Mesenchymal stem cell (in vitro differentiated cells and primary cell): ENCODE measurements around the gene BTG4.

Source experiments
- DNase-seq: peaks from one replicate; pipeline ENCODE4 v3.0.0-alpha.2; 2013
- H2AFZ ChIP-seq: one replicate; pipeline ENCODE4 v1.6.1; 2013; ENCODE audit warnings: low read depth, mild to moderate bottlenecking, control low read depth, inconsistent platforms, low read length, moderate library complexity
- H2AK5ac ChIP-seq: 2 replicates; pipeline ENCODE4 v1.6.1; 2013; ENCODE audit warnings: low read length, moderate library complexity, mild to moderate bottlenecking, inconsistent platforms; ENCODE audit not compliant: severe bottlenecking
- H2BK120ac ChIP-seq: one replicate; pipeline ENCODE4 v1.6.1; 2013; ENCODE audit warnings: low read depth, mild to moderate bottlenecking, inconsistent platforms, low read length, moderate library complexity
- H2BK12ac ChIP-seq, 2 experiments: one replicate each; pipeline ENCODE4 v1.6.1; 2013; ENCODE audit warnings: inconsistent platforms in 2 of 2, low read length in 2 of 2, mild to moderate bottlenecking in 2 of 2, moderate library complexity in 2 of 2, control low read depth in 1 of 2
- H2BK15ac ChIP-seq: one replicate; pipeline ENCODE4 v1.6.1; 2013; ENCODE audit warnings: mild to moderate bottlenecking, low read depth, inconsistent platforms; ENCODE audit not compliant: poor library complexity, severe bottlenecking
- H2BK5ac ChIP-seq: 2 replicates; pipeline ENCODE4 v1.6.1; 2013; ENCODE audit warnings: low read depth, mild to moderate bottlenecking, low read length, control low read depth, inconsistent platforms; ENCODE audit not compliant: poor library complexity, severe bottlenecking
- H3K14ac ChIP-seq, 2 experiments: one replicate each; pipeline ENCODE4 v1.6.1; 2013; ENCODE audit warnings: inconsistent platforms in 2 of 2, low read length in 2 of 2, control low read depth in 1 of 2, mild to moderate bottlenecking in 1 of 2, moderate library complexity in 1 of 2
- H3K18ac ChIP-seq, 2 experiments: one replicate each; pipeline ENCODE4 v1.6.1; 2013; ENCODE audit warnings: inconsistent platforms in 2 of 2, low read length in 2 of 2, control low read depth in 1 of 2, low read depth in 1 of 2, mild to moderate bottlenecking in 1 of 2
- H3K23ac ChIP-seq, 2 experiments: one replicate each; pipeline ENCODE4 v1.6.1; 2013; ENCODE audit warnings: inconsistent platforms in 2 of 2, low read length in 2 of 2, mild to moderate bottlenecking in 2 of 2, moderate library complexity in 2 of 2, control low read depth in 1 of 2
- H3K27ac ChIP-seq: 2 replicates; pipeline ENCODE4 v1.5.1; 2013; ENCODE audit warnings: mild to moderate bottlenecking, moderate library complexity, low read length, control low read depth, inconsistent platforms; ENCODE audit not compliant: poor library complexity, severe bottlenecking
- H3K27me3 ChIP-seq, 2 experiments: 2 replicates each; pipeline versions ENCODE4 v1.6.1 to v1.7.0; 2013; ENCODE audit warnings: low read length in 2 of 2, mild to moderate bottlenecking in 2 of 2, moderate library complexity in 2 of 2, control low read depth in 1 of 2, inconsistent platforms in 1 of 2; ENCODE audit not compliant: control insufficient read depth in 1 of 2, insufficient read depth in 1 of 2
- H3K36me3 ChIP-seq, 2 experiments: 2 replicates each; pipeline versions ENCODE4 v1.6.1 to v1.7.0; 2013; ENCODE audit warnings: low read length in 2 of 2, control low read depth in 1 of 2, inconsistent platforms in 1 of 2, low read depth in 1 of 2, mild to moderate bottlenecking in 1 of 2; ENCODE audit not compliant: insufficient read depth in 2 of 2, control insufficient read depth in 1 of 2
- H3K4ac ChIP-seq, 2 experiments: one replicate each; pipeline ENCODE4 v1.6.1; 2013; ENCODE audit warnings: inconsistent platforms in 2 of 2, low read length in 2 of 2, mild to moderate bottlenecking in 2 of 2, moderate library complexity in 2 of 2, control low read depth in 1 of 2, low read depth in 1 of 2
- H3K4me1 ChIP-seq: 2 replicates; pipeline ENCODE4 v1.6.1; 2013; ENCODE audit warnings: low read depth, low read length, control low read depth; ENCODE audit not compliant: control insufficient read depth, insufficient read depth
- H3K4me2 ChIP-seq: 2 replicates; pipeline ENCODE4 v1.6.1; 2013; ENCODE audit warnings: low read length, mild to moderate bottlenecking, inconsistent platforms; ENCODE audit not compliant: poor library complexity, severe bottlenecking
- H3K4me3 ChIP-seq, 2 experiments: 2 replicates each; pipeline versions ENCODE4 v1.5.1 to v1.7.0; 2013; ENCODE audit warnings: low read length in 2 of 2, mild to moderate bottlenecking in 2 of 2, control low read depth in 1 of 2, low read depth in 1 of 2; ENCODE audit not compliant: insufficient read depth in 1 of 2
- H3K79me1 ChIP-seq: replicated peaks from 2 replicates; pipeline ENCODE4 v1.6.1; 2013; ENCODE audit warnings: mild to moderate bottlenecking, control low read depth, low read length, inconsistent platforms; ENCODE audit not compliant: poor library complexity, severe bottlenecking
- H3K9ac ChIP-seq: 2 replicates; pipeline ENCODE4 v1.7.0; 2013; ENCODE audit warnings: mild to moderate bottlenecking, low read length, moderate library complexity
- H3K9me3 ChIP-seq: 2 replicates; pipeline ENCODE4 v1.7.0; 2013; ENCODE audit warnings: mild to moderate bottlenecking, low read length; ENCODE audit not compliant: control insufficient read depth
- H4K8ac ChIP-seq: one replicate; pipeline ENCODE4 v1.6.1; 2013; ENCODE audit warnings: inconsistent platforms, mild to moderate bottlenecking, low read length, moderate library complexity
- H4K91ac ChIP-seq: one replicate; pipeline ENCODE4 v1.6.1; 2013; ENCODE audit warnings: mild to moderate bottlenecking, low read length, inconsistent platforms
- WGBS: methylation state at CpG from one replicate; pipeline ENCODE4 v1.1.7; 2013; ENCODE audit warnings: mixed read lengths; 5-methylcytosine and 5-hydroxymethylcytosine counted together

The BTG4 gene

DNA sequence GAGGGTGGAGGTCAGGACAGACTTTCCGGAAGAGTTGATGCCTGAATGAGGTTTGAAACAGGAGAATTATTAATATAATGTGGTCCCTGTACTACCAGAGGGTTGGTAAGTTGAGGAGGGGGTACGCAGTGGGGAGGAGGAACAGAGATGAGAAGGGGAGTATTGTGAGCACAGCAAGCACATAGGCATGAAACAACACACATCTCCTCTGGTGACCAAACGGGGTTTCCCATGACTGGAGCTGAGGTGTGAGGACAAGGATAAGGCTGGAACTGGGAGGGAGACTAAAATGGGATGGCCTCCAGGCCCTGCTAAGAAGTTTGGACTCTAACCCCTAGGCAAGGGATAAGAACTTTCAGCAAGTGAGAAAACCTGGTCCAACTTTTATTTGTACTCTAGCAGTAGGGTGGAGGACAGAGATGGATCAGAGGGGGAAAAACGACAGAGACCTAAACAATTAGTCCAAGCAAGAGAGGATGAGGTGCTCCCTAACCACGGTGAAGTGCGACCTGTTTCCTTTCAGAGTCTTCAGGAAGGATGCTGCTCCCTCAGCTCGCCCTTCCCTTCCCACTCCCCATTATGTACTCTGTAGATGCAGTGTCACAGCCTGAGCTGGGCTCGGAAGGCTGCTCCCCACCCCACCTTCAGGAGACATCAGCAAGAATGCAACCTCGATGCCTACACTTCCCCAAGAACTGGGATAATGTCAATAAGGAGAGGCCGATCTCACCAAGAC, 59.2 kb downstream of the BTG4 start:
- H3K23ac ChIP-seq, result peak overlapping the region in 1 of 2 experiments; percentile 38
- H3K79me1 ChIP-seq, result no peaks in the 10 kb centered on the region
- no peak overlapping the region for H2BK12ac ChIP-seq
- H3K4me1 ChIP-seq, result peaks cover 6% of the 10 kb centered on the region
- no peak overlapping the region for H3K4ac ChIP-seq
- no peak for DNase-seq
- H2AK5ac ChIP-seq, result no peak overlapping the region
- no peak overlapping the region for H2BK120ac ChIP-seq
- no peak overlapping the region for H3K18ac ChIP-seq
- H3K9me3 ChIP-seq, result no peaks in the 10 kb centered on the region
- H2BK5ac ChIP-seq, result no peak overlapping the region
- no peak overlapping the region for H3K14ac ChIP-seq
- no peak overlapping the region for H2AFZ ChIP-seq
- H2BK15ac ChIP-seq, result no peak overlapping the region
- H4K91ac ChIP-seq, result no peak overlapping the region
- no peak overlapping the region for H3K4me3 ChIP-seq
- H3K9ac ChIP-seq, result no peak overlapping the region
- 83% methylated on average over 9 of the region's 10 CpGs for WGBS
- H3K27me3 ChIP-seq, result peaks cover 4 to 9% of the 10 kb centered on the region in 2 experiments
- H3K27ac ChIP-seq, result no peak overlapping the region
- no peak overlapping the region for H3K4me2 ChIP-seq
- no peak overlapping the region for H4K8ac ChIP-seq
- H3K36me3 ChIP-seq, result no peaks in the 10 kb centered on the region

DNA sequence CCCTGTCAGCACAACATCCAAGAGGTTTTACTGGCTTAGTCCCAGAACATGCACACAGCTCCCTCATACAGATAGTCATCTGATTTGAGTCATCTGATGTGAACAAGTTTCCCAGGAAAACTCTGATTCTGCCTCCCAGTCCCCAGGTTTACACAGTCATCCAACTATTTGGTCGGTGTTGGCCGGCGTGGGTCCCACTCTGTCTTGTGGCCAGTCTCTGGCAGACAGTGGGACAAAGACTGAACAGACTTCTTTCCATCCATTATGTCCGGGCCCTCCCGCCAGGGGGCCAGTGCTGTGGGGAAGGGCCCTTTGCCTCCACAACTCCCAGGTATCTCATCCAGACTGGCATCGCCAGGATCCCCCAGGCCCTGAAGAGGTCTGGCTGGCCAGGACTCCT, 60.0 kb downstream of the BTG4 start:
- no peak overlapping the region for H4K8ac ChIP-seq
- H3K4me2 ChIP-seq, result no peak overlapping the region
- no peak overlapping the region for H3K9ac ChIP-seq
- H3K14ac ChIP-seq, result no peak overlapping the region
- DNase-seq, result no peak
- H3K4me3 ChIP-seq, result no peak overlapping the region
- 90% methylated on average over 6 of the region's 6 CpGs for WGBS
- no peak overlapping the region for H2BK5ac ChIP-seq
- H3K4ac ChIP-seq, result no peak overlapping the region
- H3K36me3 ChIP-seq, result no peaks in the 10 kb centered on the region
- H2AK5ac ChIP-seq, result no peak overlapping the region
- no peak overlapping the region for H3K27ac ChIP-seq
- peaks cover 0 to 6% of the 10 kb centered on the region in 2 experiments for H3K27me3 ChIP-seq
- no peak overlapping the region for H3K18ac ChIP-seq
- H3K9me3 ChIP-seq, result no peaks in the 10 kb centered on the region
- H2BK15ac ChIP-seq, result no peak overlapping the region
- H3K23ac ChIP-seq, result no peak overlapping the region
- peaks cover 6% of the 10 kb centered on the region for H3K4me1 ChIP-seq
- H2BK120ac ChIP-seq, result no peak overlapping the region
- H3K79me1 ChIP-seq, result no peaks in the 10 kb centered on the region
- H2BK12ac ChIP-seq, result no peak overlapping the region
- no peak overlapping the region for H4K91ac ChIP-seq
- no peak overlapping the region for H2AFZ ChIP-seq

DNA sequence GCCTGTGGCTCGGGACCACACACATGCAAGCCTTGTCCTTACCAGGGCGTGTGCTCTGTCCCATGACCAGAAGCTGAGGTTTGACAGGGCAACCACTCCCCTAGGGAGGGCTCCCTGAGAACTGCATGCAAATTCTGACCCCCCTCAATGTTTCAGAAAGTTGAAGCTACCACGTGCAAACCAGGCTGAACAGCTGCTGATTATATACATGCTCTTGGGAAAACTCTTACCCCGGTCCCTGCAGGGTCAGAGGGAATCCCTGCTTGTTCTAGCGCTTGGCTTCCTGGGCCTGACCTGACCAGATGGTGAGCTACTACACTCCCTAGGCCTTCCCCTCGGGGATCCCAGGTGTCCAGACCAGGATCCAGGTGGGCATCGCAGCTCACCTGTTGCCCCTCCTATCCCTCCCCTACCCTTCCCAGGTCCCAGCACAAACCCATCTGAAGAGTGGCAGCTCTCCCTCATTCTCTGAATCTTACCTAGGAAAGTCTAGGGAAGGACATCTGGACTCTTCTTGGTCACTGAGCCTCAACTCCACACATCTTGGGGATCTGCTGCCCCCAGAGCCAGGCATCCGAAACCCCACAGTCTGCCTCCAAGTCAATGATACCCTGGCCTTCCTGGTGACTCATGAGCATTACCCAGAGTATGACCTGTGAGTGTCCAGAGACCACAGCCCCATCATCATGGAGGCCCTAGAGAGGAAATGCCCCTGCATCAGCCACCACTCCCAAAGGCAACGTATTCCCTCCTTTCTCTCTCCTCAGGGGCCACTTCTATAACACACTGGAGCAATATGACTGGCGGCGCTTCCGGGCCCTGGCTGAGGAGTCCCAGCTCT, 61.5 kb downstream of the BTG4 start:
- Histone ChIP-seq H3K4me2 (no peak overlapping the region), H2AK5ac (no peak overlapping the region), H3K23ac (no peak overlapping the region), H2BK5ac (no peak overlapping the region), H3K9ac (no peak overlapping the region), H3K4me3 (no peak overlapping the region), H3K4me1 (peaks cover 6% of the 10 kb centered on the region), H2BK12ac (no peak overlapping the region), H2BK15ac (no peak overlapping the region), H3K18ac (no peak overlapping the region), H3K27ac (no peak overlapping the region), H2AFZ (no peak overlapping the region), H4K8ac (no peak overlapping the region), H2BK120ac (no peak overlapping the region), H3K79me1 (no peaks in the 10 kb centered on the region), H3K9me3 (no peaks in the 10 kb centered on the region), H3K14ac (no peak overlapping the region), H3K27me3 (peaks cover 0 to 6% of the 10 kb centered on the region in 2 experiments), H3K4ac (no peak overlapping the region), H4K91ac (no peak overlapping the region), H3K36me3 (no peaks in the 10 kb centered on the region)
- DNase-seq, result no peak
- WGBS, result 87% methylated on average over 12 of the region's 12 CpGs

DNA sequence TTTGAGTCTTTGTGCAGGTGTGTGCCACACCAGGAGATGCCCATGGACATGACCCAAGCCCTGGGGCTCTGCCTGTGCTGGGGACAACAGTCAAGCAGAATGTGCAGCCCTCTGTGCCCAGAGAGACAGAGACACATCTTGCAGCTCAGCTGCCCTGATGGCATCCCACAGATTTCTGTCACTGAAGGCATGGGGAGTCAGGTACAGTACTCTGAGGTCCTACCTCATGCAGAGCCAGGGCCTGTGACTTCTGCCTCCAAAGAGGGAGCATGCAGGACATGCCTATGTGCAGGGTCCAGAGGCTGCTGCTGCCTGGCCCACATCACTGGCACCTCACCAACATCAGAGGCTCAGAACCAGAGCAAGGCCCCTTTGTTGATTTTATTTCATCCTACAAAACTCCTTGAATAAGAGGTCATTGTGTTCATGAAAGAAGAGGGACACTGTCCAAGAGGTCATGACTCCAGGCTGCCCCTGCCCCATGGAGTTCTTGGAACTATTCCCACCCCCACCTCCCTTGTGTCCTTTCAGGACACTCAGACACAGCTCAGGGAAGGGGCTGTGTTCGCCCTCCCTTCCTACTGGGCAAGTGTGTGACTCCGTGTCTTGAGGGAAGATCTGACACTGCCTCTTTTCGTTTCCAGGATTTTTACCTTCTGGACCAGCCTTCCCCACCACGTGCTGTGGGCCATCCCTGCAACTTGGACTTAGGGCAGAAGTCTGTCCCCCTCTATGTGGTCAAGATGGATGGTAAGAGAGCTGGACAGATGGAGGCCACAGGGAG, 62.3 kb downstream of the BTG4 start:
- Histone ChIP-seq H3K9me3 (no peaks in the 10 kb centered on the region), H3K27me3 (peaks cover 0 to 6% of the 10 kb centered on the region in 2 experiments), H2BK15ac (no peak overlapping the region), H3K4me2 (no peak overlapping the region), H3K23ac (no peak overlapping the region), H4K8ac (no peak overlapping the region), H2BK5ac (no peak overlapping the region), H4K91ac (no peak overlapping the region), H3K4me3 (no peak overlapping the region), H3K27ac (no peak overlapping the region), H3K18ac (no peak overlapping the region), H2BK120ac (no peak overlapping the region), H2AK5ac (no peak overlapping the region), H3K14ac (no peak overlapping the region), H2AFZ (no peak overlapping the region), H3K36me3 (no peaks in the 10 kb centered on the region), H3K4me1 (peaks cover 1% of the 10 kb centered on the region), H3K4ac (no peak overlapping the region), H3K79me1 (no peaks in the 10 kb centered on the region), H2BK12ac (no peak overlapping the region), H3K9ac (no peak overlapping the region)
- DNase-seq, result no peak
- WGBS, result 86% methylated on average over 4 of the region's 4 CpGs
